CD4-positive, alpha-beta T cell treated with Interleukin-15 for 1 hour (primary cell): Measurements from ENCODE around the gene KCND3.

Source experiments
- DNase-seq: peaks from one replicate; pipeline ENCODE4 v3.0.0-alpha.2; 2020

Gene KCND3

DNA sequence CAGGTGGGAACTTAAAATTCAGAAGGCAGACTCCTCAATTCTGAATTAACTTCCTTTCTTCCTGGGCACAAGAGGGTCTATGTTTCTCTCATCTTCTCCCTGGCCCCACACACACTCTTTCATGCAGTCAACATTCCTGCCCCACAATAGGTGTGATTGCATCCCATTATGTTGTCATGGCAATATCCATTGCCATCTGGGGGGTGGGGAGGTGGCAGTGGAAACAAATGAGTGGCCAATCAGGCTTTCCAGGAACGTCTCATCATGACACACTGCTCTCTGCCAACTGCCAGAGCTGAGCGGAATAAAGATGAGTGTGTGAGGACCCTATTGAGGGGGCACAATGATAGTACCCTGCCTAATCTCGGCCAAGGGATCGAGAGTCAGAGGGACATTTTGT is 80.4 kb downstream of the KCND3 start:
- no peak for DNase-seq

DNA sequence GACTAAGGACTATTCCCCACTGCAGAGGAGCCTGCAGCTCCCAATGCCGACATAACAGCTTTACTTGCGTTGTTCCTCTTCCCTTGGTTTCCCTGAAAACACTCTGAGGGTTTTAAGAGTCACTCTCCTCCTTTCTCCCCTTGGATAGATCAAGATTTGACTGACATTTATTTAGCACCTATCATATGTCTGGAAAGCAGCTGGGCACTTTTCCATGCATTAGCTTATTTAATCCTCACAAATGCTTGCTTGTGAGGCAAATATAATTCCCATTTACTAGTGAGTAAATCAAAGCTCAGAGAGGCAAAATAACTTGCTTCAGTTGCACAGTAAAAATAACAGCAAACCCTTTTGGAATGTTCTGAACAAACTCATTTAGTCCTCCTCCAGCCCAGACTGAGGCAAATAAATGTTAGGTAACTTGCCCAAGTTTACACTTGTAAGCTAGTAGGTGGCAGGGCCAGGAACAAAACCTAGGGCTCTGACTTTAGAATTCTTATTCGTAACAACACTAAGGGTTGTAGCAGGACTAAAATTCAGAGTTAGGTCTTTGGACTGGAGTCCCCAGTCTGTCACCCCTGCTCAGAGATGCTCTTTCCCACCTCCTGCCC is 81.4 kb downstream of the KCND3 start:
- no peak for DNase-seq

DNA sequence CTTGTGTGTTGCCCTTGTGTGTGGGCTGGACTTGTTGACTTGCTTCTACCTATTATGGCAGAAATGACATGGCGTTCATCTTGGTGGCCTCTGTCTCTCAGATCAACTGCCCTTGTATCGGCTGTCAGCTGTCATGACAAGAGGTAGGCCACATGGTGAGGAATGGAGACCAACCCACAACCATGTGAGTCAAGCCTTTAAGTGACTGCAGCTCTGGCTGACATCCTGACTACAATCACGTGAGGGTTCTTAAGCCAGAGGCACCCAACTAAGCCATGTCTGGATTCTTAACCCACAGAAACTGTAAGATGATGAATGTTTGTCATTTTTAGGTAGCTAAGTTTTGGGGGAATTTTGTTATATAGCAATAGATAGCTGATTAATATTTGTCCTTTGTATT is 82.1 kb downstream of the KCND3 start:
- DNase-seq = no peak

DNA sequence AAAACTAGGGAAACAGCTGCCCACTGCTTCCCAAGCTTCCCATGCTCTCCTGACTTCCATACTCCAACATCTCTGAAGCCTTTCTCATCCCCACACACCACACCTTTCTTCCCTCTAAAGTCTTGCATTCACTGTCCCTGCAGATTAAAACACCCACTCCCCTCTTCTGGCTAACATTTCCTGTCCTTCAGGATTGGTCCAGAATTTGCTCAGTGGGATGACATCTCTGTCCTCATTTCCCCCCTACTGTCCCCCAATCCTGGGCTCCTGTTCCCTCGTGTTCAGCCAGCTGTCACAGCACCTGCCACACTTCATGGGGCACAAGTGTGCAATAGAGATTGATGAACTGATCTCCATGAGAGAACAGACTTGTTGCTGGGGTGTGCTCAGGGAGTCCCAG is 82.7 kb downstream of the KCND3 start:
- DNase-seq = no peak

DNA sequence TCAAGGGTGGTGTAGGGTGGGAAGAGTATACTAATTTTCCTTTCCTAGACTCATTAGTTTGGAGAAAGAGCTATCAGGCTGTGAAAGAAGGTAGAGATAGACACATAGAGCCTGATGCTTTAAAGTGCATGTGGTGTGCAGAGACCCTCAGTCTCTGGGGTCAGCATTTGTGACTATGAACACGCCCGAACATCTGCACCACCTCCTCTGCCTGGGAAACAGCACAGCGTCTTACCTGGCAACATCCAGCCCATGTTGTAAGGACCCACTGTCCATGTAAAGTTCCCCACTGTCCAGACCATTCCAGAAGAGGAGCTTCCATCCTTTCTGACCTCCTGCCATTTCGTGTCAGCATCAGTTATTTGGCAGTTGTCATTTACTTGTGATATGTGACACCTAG is 83.4 kb downstream of the KCND3 start:
- DNase-seq = no peak

DNA sequence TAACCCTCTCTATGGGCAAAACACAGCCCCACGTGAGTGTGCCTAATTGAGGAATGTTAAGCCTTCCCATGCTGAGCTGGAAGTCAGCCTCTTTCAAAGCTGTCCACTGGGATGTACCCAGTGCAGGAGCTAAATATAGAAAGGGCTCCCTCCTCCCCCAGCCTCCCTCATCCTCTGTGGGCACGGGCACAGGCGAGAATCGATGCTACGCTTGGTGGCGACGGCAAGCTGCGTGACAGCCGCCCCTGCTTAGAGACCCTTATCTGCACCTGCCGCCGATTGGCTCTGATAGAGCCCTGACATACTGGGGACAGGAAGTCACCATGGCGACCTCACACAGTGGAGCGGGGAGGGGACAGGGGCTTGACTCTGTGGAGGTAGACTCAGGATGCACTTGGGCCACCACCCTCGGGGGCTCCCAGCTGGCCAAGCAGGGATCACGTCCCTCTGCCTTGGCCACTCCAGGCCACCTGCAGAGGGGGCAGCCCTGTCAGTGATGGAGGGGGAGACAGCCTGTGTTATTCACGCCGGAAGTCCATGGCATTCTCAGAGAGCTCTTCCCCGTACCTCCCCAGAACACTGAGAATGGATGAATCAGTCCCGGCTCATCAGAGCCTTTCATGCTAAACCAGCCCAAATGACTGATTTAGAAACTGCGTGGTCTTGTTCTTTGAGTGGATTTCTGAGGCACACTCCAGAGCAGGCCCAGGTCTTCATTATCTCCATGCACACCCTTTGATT is 84.8 kb downstream of the KCND3 start:
- no peak for DNase-seq

DNA sequence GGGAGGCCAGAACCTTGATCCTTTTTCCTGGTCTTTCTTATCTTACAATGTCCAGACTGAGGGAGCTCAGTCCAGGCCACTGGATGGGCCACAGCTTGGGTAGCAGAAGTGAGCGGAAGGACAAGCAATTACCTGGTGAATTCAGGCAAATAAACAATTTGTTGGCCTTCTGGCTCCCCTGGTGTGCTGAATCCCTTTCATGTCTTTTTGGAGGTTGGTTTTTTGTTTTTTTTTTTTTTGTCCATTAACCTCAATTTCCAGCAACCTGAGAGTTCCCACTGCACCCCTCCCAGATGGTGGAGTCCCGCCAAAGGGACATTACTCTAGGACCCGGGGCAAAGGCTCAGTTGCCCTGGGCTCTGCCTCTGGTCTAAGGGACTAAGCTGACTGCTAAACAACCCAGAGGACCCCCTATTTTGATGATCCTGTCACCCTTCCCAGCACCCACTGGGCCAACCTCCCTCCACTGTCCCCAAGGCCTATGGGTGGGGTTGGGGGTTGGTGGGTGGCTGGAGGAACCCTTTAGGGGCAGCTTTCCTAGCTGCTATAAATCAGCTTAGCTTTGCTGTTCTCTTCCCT is 85.5 kb downstream of the KCND3 start:
- no peak for DNase-seq

DNA sequence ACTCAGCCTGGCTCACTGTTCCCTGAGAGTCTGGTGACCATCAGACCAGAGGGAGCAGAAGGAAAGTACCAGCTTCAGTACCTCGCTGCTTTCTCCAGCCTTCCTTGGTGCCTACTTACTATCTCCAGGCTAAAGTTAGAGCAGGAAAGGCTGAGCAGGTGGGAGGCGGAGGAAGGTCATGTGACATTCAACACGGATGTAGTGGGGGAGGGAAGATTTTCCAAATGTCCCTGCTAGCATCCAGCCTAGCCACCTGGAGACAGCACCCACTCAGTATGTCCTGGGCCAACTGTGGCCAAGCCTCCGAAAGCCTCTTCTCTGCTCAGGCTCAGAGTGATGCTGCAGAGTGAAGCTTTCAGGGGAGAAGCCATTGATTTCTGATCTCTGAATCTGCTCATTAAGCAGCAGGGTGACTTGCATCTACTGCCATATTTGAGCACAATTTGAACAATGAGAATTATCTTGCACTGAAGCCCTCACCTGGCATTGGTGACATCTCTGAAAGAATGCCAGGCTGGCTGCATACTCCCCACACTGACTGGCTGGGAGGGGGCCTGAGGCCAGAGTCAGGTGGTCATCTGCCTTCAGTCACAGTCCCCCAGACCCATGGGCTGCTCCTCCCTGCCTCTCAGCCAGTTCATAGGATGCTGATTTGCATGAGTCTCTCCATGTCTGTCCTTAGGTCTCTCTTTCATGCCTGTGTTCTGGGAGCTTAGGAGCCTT is 86.2 kb downstream of the KCND3 start:
- DNase-seq = no peak

DNA sequence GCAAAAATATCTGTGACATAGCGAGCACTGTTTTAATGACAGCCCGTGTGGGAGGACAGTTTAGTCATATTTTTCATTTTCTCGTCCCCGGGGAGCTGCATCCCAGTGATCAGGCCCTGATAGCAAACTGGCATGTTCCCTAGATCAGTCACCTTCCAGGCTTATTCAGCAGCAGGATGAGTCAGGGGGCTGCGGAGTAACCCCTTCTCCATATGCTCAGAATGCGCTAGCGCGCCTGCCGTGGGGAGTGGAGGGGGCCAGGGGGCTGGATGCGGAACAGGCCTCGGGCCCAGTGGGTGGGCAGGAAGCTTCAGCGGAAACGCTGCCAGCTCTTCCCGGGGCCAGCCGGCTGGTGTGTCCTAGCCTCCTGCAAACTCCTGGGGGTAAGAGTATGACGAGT is 94.0 kb downstream of the KCND3 start:
- DNase-seq = no peak

DNA sequence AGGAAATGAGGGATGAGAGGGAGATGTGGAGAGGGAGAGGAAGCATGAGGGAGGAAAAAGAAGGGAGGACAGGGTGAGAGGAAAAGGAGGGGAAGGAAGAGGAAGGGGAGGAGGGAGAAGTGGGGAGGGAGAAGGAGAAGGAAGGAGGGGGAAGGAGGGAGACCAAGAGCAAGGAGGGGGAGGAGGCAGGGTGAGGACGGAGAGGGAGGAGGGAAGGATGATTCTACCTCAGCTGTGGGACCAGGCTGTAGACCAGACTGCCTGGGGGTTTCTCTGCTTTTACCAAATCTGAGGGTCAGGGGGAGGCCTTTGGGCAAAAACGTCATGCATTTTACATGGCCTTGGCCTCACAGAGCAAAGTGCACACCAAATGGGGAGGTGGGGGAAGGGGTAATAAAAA is 94.5 kb downstream of the KCND3 start:
- no peak for DNase-seq

DNA sequence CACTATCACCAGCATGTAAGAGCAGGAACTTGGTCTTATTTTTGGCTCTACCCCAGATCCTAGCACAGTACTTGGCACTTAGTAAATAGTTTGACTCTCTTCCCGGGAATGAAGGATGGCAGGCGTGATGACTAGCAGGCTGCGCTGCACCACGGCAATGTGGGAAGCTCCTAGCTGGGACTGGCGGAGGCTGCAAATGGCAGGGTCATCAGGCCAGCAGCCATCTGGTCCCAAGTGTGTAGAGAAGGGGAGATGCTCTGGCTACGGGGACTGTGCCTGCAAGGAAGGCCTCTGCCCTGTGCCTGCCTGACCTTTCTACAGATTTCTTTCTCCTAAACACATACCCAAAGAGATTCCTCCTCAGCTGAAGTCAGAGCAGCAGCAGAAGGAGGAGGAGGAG is 95.0 kb downstream of the KCND3 start:
- no peak for DNase-seq

DNA sequence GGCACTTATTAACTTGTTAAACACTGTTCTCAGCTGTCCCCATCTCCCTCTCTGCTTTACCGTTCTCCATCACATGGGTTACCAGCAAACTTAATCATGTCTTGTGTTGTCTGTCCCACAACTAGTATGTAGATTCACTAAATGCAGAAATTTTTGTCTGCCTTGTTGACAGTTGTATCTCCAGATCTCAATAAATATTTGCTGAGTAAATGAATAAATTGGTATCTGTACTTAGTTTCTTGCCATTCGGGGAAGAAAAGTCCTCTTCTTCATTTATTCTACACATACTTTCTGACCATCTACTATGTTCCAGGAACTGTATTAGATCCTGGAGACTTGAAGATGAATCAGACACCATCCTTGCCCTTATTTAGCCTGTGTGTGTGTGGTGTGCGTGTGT is 97.9 kb downstream of the KCND3 start:
- DNase-seq = no peak

DNA sequence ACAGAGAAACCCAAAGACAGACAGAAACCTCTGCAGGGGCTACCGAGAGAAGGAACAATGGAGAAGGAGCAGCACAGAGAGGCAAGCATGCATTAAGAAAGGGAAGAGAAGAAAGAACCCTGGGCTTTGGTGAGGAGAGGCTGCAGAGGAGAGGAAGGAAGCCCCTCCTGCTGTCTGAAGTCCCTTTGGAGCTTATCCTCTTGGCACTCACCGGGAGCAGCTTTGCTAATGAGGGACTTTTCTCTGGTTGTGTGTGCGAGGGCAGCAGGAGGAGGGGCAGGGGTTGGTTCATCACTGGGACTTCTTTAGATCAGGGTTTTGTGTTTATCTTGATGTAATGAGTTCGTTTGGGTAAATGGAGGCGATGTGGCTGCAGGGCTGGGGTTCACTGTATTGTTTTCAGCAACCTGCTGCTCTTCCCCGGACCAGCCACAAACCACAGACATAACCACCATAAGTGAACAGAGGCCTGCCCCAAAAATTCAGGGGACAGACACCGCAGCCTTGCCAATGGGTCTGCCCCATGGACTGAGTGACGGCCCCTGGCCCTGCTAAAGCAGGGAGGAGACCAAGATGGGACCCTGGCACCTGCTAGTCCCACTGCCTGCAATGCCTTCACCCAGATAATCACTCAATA is 100.6 kb downstream of the KCND3 start:
- no peak for DNase-seq

DNA sequence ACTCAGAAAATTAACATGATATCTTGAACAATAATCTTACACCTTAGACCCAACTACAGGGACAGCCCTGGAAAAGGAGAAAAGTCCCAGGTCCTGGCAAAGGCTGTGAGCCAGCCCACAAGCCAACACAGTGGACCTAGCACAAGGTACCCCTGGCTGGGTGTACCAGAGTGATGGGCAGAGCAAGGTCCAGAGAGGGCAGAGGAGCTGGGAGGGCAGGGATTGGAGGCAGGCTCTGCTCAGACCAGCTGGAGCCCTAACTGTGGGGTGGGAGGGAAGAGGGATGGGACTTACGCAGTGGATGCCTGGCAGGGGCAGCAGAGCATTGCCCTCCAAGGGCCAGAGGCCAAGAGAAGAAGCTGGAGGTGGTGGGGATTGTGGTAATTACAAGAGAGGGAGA is 101.6 kb downstream of the KCND3 start:
- no peak for DNase-seq

DNA sequence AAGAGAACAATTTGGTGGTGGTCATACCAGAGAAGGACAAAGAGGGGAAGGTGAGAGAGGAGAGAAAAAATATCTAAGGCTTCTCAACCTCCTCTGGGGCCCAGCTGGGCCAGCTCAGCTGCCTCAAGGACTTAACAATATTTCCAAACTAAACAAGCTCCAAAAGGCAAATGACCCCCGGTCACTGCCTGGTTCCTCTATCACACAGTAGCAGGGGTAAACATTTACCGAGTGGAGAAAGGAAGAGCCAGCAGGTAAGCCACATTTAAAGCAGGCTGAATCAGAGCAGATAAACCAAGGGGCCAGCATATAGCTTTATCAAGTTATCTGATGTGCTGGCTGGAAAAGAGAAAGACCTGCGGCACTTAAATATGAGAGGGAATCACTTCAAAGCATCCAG is 102.1 kb downstream of the KCND3 start:
- DNase-seq = no peak

DNA sequence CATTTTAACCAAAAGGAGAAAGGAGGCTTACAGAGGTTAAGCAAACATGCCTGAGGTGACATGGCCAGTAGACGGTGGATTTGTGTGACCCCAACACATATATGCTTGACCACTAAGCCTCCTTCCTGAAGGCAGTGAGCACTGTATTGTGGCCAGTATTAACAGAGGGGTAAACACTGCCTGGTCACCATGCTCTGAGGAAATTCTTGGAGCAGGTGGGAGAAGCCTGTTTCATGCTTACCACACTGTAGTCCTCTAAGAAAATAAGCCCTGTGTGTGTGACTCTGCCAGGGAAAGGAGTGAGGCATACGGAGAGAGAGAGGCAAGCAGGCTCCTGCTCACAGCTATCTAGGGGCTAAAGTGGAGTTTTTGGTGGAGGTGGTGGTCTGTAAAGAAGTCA is 102.7 kb downstream of the KCND3 start:
- DNase-seq = no peak

DNA sequence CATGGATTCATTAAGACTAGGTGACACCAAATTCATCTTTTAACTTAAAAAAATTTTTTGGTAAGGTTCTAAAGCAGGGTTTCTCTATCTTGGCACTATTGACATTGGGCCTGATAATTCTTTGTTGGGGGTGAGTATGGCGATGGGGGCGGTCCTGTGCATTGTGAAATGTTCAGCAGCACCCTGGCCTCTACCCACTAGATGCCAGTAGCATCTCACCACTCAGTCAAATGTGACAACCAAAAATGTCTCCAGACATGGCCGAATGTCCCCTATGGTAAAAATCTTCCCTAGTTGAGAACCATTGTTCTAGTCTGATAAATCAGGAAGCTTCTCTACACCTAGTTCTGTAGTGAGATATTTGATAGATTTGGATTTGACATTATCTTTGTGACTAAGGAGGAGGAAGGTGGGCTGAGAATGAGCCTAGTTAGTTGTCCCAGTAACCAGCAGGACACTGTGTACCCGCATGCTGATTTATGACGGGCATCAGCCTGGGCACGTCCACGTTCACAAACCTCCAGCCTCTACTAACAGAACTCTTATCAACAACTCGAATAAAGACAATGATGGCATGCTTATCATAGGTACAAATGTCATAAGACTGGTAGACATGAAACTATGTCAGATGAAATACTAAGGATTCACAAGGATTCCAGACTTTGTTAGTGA is 104.6 kb downstream of the KCND3 start:
- DNase-seq = no peak

DNA sequence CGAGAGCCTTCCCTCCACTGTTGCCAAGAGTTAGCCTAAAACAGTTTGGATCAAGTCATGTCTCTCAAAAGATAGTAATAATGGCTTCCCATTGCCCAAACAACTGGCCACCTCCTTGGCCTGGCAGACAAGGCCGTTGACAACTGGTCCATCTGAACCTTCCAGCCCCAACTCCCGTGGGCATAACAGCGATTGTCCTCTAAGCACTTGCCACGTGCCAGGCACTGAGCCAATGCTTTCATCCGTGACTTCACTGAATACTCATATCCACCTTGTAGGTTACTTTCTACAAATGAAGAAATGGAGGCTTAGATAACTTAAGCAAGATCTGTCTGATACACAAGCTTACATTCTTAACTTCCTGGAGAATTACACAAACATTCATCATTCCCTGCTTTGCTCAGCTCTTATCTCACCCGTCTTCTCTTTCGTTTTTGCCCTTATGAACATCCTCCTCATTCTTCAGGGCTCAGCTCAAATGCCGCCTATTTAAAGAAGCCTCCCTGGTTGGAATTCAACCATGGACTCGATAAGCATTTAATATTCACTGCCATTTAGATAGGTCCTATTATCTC is 106.4 kb downstream of the KCND3 start:
- DNase-seq = no peak

DNA sequence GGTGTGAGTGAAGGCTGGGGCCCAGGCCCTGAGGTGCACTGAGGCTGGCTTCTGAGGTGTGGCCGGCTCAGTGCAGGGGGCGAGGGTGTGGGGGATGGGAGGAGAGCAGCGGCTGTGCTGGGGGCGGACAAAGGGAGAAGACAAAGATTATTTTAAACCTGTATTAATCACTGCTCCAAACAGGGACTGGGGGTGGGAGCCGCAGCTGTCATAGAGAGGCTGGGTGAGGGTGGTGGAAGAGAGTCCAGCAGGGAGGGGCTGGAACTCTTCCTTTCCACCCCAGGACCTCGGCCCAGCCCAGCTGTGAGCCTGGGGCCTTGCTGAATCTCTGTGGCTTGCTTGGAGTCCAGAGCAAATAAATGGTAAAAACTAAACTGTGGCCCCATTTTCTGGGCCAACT is 106.9 kb downstream of the KCND3 start:
- DNase-seq = no peak

DNA sequence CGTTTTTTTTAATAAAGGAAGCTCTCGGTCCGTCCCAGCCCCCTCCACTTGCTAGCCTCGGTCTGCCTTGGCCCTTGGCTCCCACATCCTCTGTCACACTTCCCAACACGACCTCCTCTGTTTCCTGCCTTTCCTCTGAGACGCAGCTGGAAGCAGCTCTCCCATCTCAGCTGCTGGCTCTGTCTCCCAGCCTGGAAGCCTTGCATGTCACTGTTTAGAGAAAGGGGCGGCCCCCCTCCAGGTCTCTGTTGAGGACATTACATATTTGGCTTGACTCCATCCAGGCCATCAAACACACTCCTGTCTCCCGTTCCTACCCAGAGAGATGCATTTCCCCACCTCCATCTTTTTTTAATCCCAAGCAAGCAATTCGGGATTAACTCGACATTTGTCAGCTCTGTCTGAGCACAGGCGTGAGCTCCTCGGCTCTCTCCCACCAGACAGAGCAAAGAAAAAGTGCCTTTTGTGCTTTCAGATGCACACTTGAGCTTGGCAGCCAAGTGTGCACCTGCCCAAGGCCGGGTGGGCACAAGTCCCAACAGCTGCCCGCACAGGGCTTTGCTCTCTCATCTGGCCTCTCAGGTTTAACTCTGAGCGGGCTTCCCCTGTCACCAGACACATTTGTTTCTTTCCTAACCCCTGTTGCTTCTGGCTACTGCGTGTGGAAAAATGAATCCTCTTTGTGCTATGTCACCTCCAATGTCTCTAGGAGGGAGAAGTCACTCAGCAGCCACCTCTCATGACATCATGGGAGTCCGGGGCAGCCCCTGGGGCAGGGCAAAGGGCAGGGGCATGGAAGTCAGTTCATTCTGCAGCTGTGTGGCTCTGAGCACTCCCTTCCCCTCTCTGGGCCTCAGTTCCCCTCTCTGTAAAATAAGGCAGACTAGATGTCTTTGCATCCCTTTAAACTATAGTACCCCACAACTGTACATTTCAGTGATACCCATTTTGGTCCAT is 108.3 kb downstream of the KCND3 start:
- DNase-seq = no peak

DNA sequence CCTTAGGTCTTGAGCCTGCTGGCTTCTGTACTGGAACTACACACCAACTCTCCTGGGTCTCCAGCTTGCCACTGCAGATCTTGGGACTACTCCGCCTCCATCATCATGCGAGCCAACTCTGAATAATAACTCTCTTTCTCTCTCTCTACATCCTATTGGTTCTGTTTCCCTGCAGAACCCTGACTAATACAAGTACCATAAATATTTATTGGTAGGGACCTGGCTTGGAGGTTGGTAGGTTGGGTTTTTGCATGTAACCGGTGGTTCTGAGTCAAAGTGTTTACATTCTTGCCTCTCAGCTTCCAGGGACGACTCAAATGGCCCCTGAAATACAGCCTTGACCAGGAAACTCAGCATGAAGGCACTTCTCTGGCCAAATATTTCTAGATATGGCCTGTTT is 110.4 kb downstream of the KCND3 start:
- DNase-seq = no peak
